IMR-90 (cell line): Measurements from ENCODE around the gene KRTAP10-10. TPM values are rescaled to one million over a fixed set of nuclear protein-coding genes. Genes with fewer than 3 reads are reported as not detected.

Source experiments
- ATAC-seq: fragments of 200-7000 bp; cut with Tn5 transposase; 2 replicates; pipeline ENCODE4 v1.9.1; 2020; ENCODE audit warnings: low read depth, mild to moderate bottlenecking, moderate library complexity
- BruUV-seq: library from RNA; stranded (reverse); fragments of 400-500 nt; replicated peaks from 2 replicates; lab custom pipeline; 2021; lab: Mats Ljungman, UMichigan
- CTCF ChIA-PET: fragments of 300-600 bp; formaldehyde crosslinking; extraction: SDS; loops from one replicate; lab custom pipeline; 2021; ENCODE audit warnings: antibody characterized with exemption; lab: Yijun Ruan, JAX
- POLR2A ChIA-PET: fragments of 300-600 bp; sonication (Branson Sonifier 250); formaldehyde crosslinking; loops from one replicate; lab custom pipeline; 2022; ENCODE audit warnings: antibody characterized with exemption; ENCODE audit not compliant: unreplicated experiment; lab: Charles Lee
- DNase-seq: peaks from one replicate; pipeline ENCODE4 v3.0.0; 2013
- H2AFZ ChIP-seq: replicated peaks from 2 replicates; pipeline ENCODE3; 2013; ENCODE audit warnings: low read length, mild to moderate bottlenecking; ENCODE audit not compliant: poor library complexity
- H2AK5ac ChIP-seq: 2 replicates; pipeline ENCODE4 v1.6.1; 2013; ENCODE audit warnings: low read depth, low read length, inconsistent platforms
- H2AK9ac ChIP-seq: replicated peaks from 2 replicates; pipeline ENCODE3; 2013; ENCODE audit warnings: mild to moderate bottlenecking, low read depth, low read length, moderate library complexity; ENCODE audit not compliant: poor library complexity
- H2BK120ac ChIP-seq: 2 replicates; pipeline ENCODE4 v1.6.1; 2013; ENCODE audit warnings: low read depth, low read length, inconsistent platforms
- H2BK15ac ChIP-seq: 3 replicates; pipeline ENCODE4 v1.6.1; 2013; ENCODE audit warnings: low read depth, low read length, inconsistent platforms
- H2BK20ac ChIP-seq: 2 replicates; pipeline ENCODE4 v1.6.1; 2013; ENCODE audit warnings: low read depth, mild to moderate bottlenecking, inconsistent platforms, low read length, moderate library complexity
- H2BK5ac ChIP-seq: 2 replicates; pipeline ENCODE4 v1.6.1; 2013; ENCODE audit warnings: mild to moderate bottlenecking, low read depth, low read length, inconsistent platforms; ENCODE audit not compliant: poor library complexity, severe bottlenecking
- H3K14ac ChIP-seq: replicated peaks from 2 replicates; pipeline ENCODE4 v1.6.1; 2013; ENCODE audit warnings: low read depth, low read length, inconsistent platforms
- H3K18ac ChIP-seq: 2 replicates; pipeline ENCODE4 v1.6.1; 2013; ENCODE audit warnings: low read depth, low read length, control low read depth
- H3K23ac ChIP-seq: 2 replicates; pipeline ENCODE4 v1.6.1; 2013; ENCODE audit warnings: low read depth, low read length, inconsistent platforms
- H3K27ac ChIP-seq: 2 replicates; pipeline ENCODE4 v1.5.1; 2013; ENCODE audit warnings: mild to moderate bottlenecking, control low read depth, low read length; ENCODE audit not compliant: insufficient read depth
- H3K27me3 ChIP-seq: 2 replicates; pipeline ENCODE4 v1.6.1; 2013; ENCODE audit warnings: low read length; ENCODE audit not compliant: control insufficient read depth, insufficient read depth
- H3K36me3 ChIP-seq: 2 replicates; pipeline ENCODE4 v1.6.1; 2013; ENCODE audit warnings: low read length, mixed read lengths; ENCODE audit not compliant: control insufficient read depth, insufficient read depth
- H3K4ac ChIP-seq: 2 replicates; pipeline ENCODE4 v1.6.1; 2013; ENCODE audit warnings: low read depth, low read length, inconsistent platforms
- H3K4me1 ChIP-seq: 2 replicates; pipeline ENCODE4 v1.6.1; 2013; ENCODE audit warnings: low read length, mixed read lengths; ENCODE audit not compliant: control insufficient read depth, insufficient read depth
- H3K4me2 ChIP-seq: 2 replicates; pipeline ENCODE4 v1.6.1; 2013; ENCODE audit warnings: low read depth, mild to moderate bottlenecking, control low read depth, low read length, moderate library complexity
- H3K4me3 ChIP-seq: 2 replicates; pipeline ENCODE4 v1.5.1; 2013; ENCODE audit warnings: low read depth, mild to moderate bottlenecking, control low read depth, low read length, moderate library complexity; ENCODE audit not compliant: insufficient read depth
- H3K56ac ChIP-seq: 2 replicates; pipeline ENCODE4 v1.6.1; 2013; ENCODE audit warnings: low read length, inconsistent platforms; ENCODE audit not compliant: insufficient read depth; ENCODE audit errors: extremely low read depth
- H3K79me1 ChIP-seq, 2 experiments: 2 replicates each; pipeline ENCODE4 v1.6.1; 2013; ENCODE audit warnings: low read length in 2 of 2, inconsistent platforms in 1 of 2, low read depth in 1 of 2
- H3K9ac ChIP-seq: 2 replicates; pipeline ENCODE4 v1.6.1; 2013; ENCODE audit warnings: low read depth, low read length, control low read depth
- H3K9me1 ChIP-seq: 2 replicates; pipeline ENCODE4 v1.6.1; 2013; ENCODE audit warnings: low read length, inconsistent platforms; ENCODE audit not compliant: insufficient read depth
- H3K9me3 ChIP-seq: 2 replicates; pipeline ENCODE4 v1.6.1; 2013; ENCODE audit warnings: low read length; ENCODE audit not compliant: control insufficient read depth, insufficient read depth
- H4K20me1 ChIP-seq: 2 replicates; pipeline ENCODE4 v1.6.1; 2013; ENCODE audit warnings: low read length, inconsistent platforms; ENCODE audit not compliant: insufficient read depth
- H4K5ac ChIP-seq: 2 replicates; pipeline ENCODE4 v1.6.1; 2013; ENCODE audit warnings: mild to moderate bottlenecking, low read depth, low read length, control low read depth
- H4K8ac ChIP-seq, 2 experiments: 2 replicates each; pipeline ENCODE4 v1.6.1; 2013; ENCODE audit warnings: low read depth in 2 of 2, low read length in 2 of 2, control low read depth in 1 of 2, inconsistent platforms in 1 of 2
- H4K91ac ChIP-seq: 2 replicates; pipeline ENCODE4 v1.6.1; 2013; ENCODE audit warnings: low read depth, low read length, inconsistent platforms; ENCODE audit not compliant: insufficient read depth
- BHLHE40 ChIP-seq: fragments of 150-350 bp; IDR thresholded peaks from 2 replicates; pipeline ENCODE4 v1.6.1; 2016; ENCODE audit warnings: mild to moderate bottlenecking, low read depth, low read length
- CEBPB ChIP-seq: IDR thresholded peaks from 2 replicates; pipeline ENCODE4 v1.6.1; 2012; ENCODE audit warnings: low read depth, low read length, improper control_type of control experiment
- CHD1 ChIP-seq: IDR thresholded peaks from 2 replicates; pipeline ENCODE4 v1.6.1; 2012; ENCODE audit warnings: low read depth, low read length, improper control_type of control experiment
- ELK1 ChIP-seq: fragments of 150-350 bp; IDR thresholded peaks from 2 replicates; pipeline ENCODE4 v1.6.1; 2016; ENCODE audit warnings: low read depth, mild to moderate bottlenecking, low read length, moderate library complexity, borderline replicate concordance
- FOS ChIP-seq: fragments of 150-350 bp; IDR thresholded peaks from 2 replicates; pipeline ENCODE4 v1.6.1; 2016; ENCODE audit warnings: low read depth, low read length
- MAFK ChIP-seq: IDR thresholded peaks from 2 replicates; pipeline ENCODE4 v1.6.1; 2012; ENCODE audit warnings: low read depth, low read length, improper control_type of control experiment
- MAZ ChIP-seq: IDR thresholded peaks from 2 replicates; pipeline ENCODE4 v1.6.1; 2012; ENCODE audit warnings: low read depth, mild to moderate bottlenecking, low read length, improper control_type of control experiment, moderate library complexity, borderline replicate concordance
- MXI1 ChIP-seq: IDR thresholded peaks from 2 replicates; pipeline ENCODE4 v1.6.1; 2012; ENCODE audit warnings: low read depth, mild to moderate bottlenecking, low read length, moderate library complexity, borderline replicate concordance
- NFE2L2 ChIP-seq: fragments of 150-350 bp; IDR thresholded peaks from 2 replicates; pipeline ENCODE4 v1.6.1; 2016; ENCODE audit warnings: low read depth, mild to moderate bottlenecking, low read length
- POLR2A ChIP-seq: IDR thresholded peaks from 2 replicates; pipeline ENCODE4 v1.6.1; 2012; ENCODE audit warnings: mild to moderate bottlenecking, low read depth, low read length
- RFX5 ChIP-seq: IDR thresholded peaks from 2 replicates; pipeline ENCODE4 v1.8.0; 2012; ENCODE audit warnings: low read depth, mild to moderate bottlenecking, low read length, moderate library complexity
- SMC3 ChIP-seq: fragments of 150-350 bp; IDR thresholded peaks from 2 replicates; pipeline ENCODE4 v1.6.1; 2016; ENCODE audit warnings: low read depth, mild to moderate bottlenecking, antibody characterized with exemption, low read length, moderate library complexity
- USF2 ChIP-seq: fragments of 150-350 bp; IDR thresholded peaks from 2 replicates; pipeline ENCODE4 v1.6.1; 2017; ENCODE audit warnings: mild to moderate bottlenecking, antibody characterized with exemption, low read length, low read depth
- WGBS, 2 experiments: methylation state at CpG; one replicate each; pipeline versions ENCODE4 v1.1.5 to v1.1.7; 2013; ENCODE audit warnings: missing lambda C conversion rate in 2 of 2; ENCODE audit not compliant: insufficient read length in 1 of 2; ENCODE audit errors: extremely low coverage in 2 of 2; 5-methylcytosine and 5-hydroxymethylcytosine counted together
- dilution Hi-C: fragments of 300-500 bp; cut with HindIII; formaldehyde crosslinking; loops from one replicate; pipeline ENCODE4 v1.14.3; 2018; ENCODE audit warnings: low sequenced_read_pairs; ENCODE audit not compliant: unreplicated experiment
- in situ Hi-C: fragments of 300-500 bp; cut with MboI; formaldehyde crosslinking; loops from 3 replicates; pipeline ENCODE4 v1.14.3; 2019; ENCODE audit warnings: low sequenced_read_pairs, inconsistent platforms, mixed read lengths
- intact Hi-C: fragments of 100-400 bp; cut with micrococcal nuclease; formaldehyde crosslinking; loops from 2 replicates; pipeline ENCODE4 v1.10.0; 2022
- polyA plus RNA-seq, 3 experiments: library from polyadenylated mRNA; depleted of rRNA; stranded (reverse); fragments of >200 nt; gene quantifications; 2 replicates each; pipeline ENCODE4 v1.2.3, GENCODE V29; 2012; ENCODE audit warnings: low replicate concordance in 1 of 3
- total RNA-seq: library from RNA; depleted of rRNA; stranded (reverse); fragments of >200 nt; gene quantifications from 2 replicates; pipeline ENCODE4 v1.2.3, GENCODE V29; 2012

Gene KRTAP10-10
- total and polyA plus RNA-seq, 2 of the 4 experiments (the other 2 are of a cell fraction): not detected

- WGBS, 2 experiments: 61% methylated on average over 6 of the region's 12 CpGs; no CpG with 5 or more reads in 1 of the 2 experiments
- no peak for ATAC-seq
- H3K9me3 ChIP-seq: peaks cover 10% of the 10 kb centered on the region
- H3K4me2 ChIP-seq: no peak overlapping the region
- H4K91ac ChIP-seq: no peak overlapping the region
- ChIA-PET POLR2A (no interaction called here), CTCF (no interaction called here)
- H2BK5ac ChIP-seq: no peak overlapping the region
- dilution Hi-C loops (no loop called here), in situ Hi-C loops (no loop called here), intact Hi-C loops (no loop called here)
- H3K4me3 ChIP-seq: no peak overlapping the region
- no peak overlapping the region for H2AFZ ChIP-seq
- H3K27ac ChIP-seq: no peak overlapping the region
- no peaks in the 10 kb centered on the region for H3K9me1 ChIP-seq
- no peak overlapping the region for H2BK120ac ChIP-seq
- no peak for DNase-seq
- no TSS peak for BruUV-seq
- no peaks in the 10 kb centered on the region for H3K36me3 ChIP-seq
- no peak overlapping the region for H2BK15ac ChIP-seq
- no peak overlapping the region for H3K56ac ChIP-seq
- no peak overlapping the region for H4K5ac ChIP-seq
- no peaks in the 10 kb centered on the region for H3K79me1 ChIP-seq
- no peak overlapping the region for H3K23ac ChIP-seq
- no peaks in the 10 kb centered on the region for H4K20me1 ChIP-seq
- no peak overlapping the region for H3K14ac ChIP-seq
- H3K18ac ChIP-seq: no peak overlapping the region
- H3K4me1 ChIP-seq: no peaks in the 10 kb centered on the region
- no peak overlapping the region for H2BK20ac ChIP-seq
- no peak overlapping the region for H3K9ac ChIP-seq
- no peak overlapping the region for H3K4ac ChIP-seq
- no peak overlapping the region for H2AK9ac ChIP-seq
- H4K8ac ChIP-seq: no peak overlapping the region
- H3K27me3 ChIP-seq: no peaks in the 10 kb centered on the region; the same call in 1 of the 2 replicates
- no peak for TF ChIP-seq SMC3
- TF ChIP-seq POLR2A: no peak
- no peak for TF ChIP-seq ELK1
- no peak for TF ChIP-seq USF2
- TF ChIP-seq MXI1: no peak
- TF ChIP-seq FOS: no peak
- TF ChIP-seq BHLHE40: no peak
- no peak for TF ChIP-seq MAFK
- no peak for TF ChIP-seq MAZ
- no peak for TF ChIP-seq CHD1
- TF ChIP-seq NFE2L2: no peak
- no peak for TF ChIP-seq RFX5
- no peak for TF ChIP-seq CEBPB
- no peak overlapping the region for H2AK5ac ChIP-seq
Observed at GRCh38 chr21:44639331-44639655, 2.1 kb downstream of the KRTAP10-10 start.
